A673 (cell line): ENCODE measurements around the gene MTHFR. TPM values are rescaled to one million over a fixed set of nuclear protein-coding genes. Genes with fewer than 3 reads are reported as not detected.

Experiments used
- BruUV-seq: library from RNA; stranded (reverse); fragments of 400-500 nt; replicated peaks from 2 replicates; lab custom pipeline; 2021; lab: Mats Ljungman, UMichigan
- CTCF ChIA-PET: fragments of 300-600 bp; sonication (Branson Sonifier 250); formaldehyde crosslinking; loops from one replicate; lab custom pipeline; 2022; ENCODE audit warnings: antibody characterized with exemption; lab: Charles Lee
- POLR2A ChIA-PET: fragments of 300-600 bp; sonication (Branson Sonifier 250); formaldehyde crosslinking; loops from one replicate; lab custom pipeline; 2022; ENCODE audit warnings: antibody characterized with exemption; ENCODE audit not compliant: low non-redundant PET; lab: Charles Lee
- DNase-seq: peaks from one replicate; pipeline ENCODE4 v3.0.0-alpha.2; 2015; ENCODE audit warnings: low spot score
- H3K27ac ChIP-seq: fragments of 200-600 bp; sonication (generic); 2 replicates; pipeline ENCODE4 v1.5.1; 2016; ENCODE audit warnings: mixed run types, low read depth, mild to moderate bottlenecking, mixed read lengths, antibody characterized with exemption, low read length; ENCODE audit not compliant: poor library complexity, severe bottlenecking
- H3K27me3 ChIP-seq: fragments of 200-600 bp; sonication (generic); replicated peaks from 2 replicates; pipeline ENCODE4 v1.6.1; 2017; ENCODE audit warnings: mixed run types, low read depth, mild to moderate bottlenecking, mixed read lengths, antibody characterized with exemption, low read length; ENCODE audit not compliant: insufficient read depth, poor library complexity
- H3K36me3 ChIP-seq: fragments of 200-600 bp; sonication (generic); 2 replicates; pipeline ENCODE4 v1.6.1; 2016; ENCODE audit warnings: mixed run types, mild to moderate bottlenecking, mixed read lengths, antibody characterized with exemption, low read length; ENCODE audit not compliant: insufficient read depth, poor library complexity, severe bottlenecking
- H3K4me1 ChIP-seq: fragments of 200-600 bp; sonication (generic); 2 replicates; pipeline ENCODE4 v1.6.1; 2017; ENCODE audit warnings: mixed run types, mild to moderate bottlenecking, mixed read lengths, antibody characterized with exemption, low read length; ENCODE audit not compliant: insufficient read depth, poor library complexity, severe bottlenecking
- H3K4me3 ChIP-seq: fragments of 200-600 bp; sonication (generic); 2 replicates; pipeline ENCODE4 v1.5.1; 2016; ENCODE audit warnings: low read depth, mixed run types, mild to moderate bottlenecking, mixed read lengths, low read length; ENCODE audit not compliant: poor library complexity, severe bottlenecking
- H3K9me3 ChIP-seq: fragments of 200-600 bp; sonication (generic); 2 replicates; pipeline ENCODE4 v1.6.1; 2016; ENCODE audit warnings: mixed run types, low read depth, mild to moderate bottlenecking, mixed read lengths, antibody characterized with exemption, low read length; ENCODE audit not compliant: poor library complexity, severe bottlenecking
- EZH2 ChIP-seq: fragments of 200-600 bp; sonication (generic); IDR thresholded peaks from 2 replicates; pipeline ENCODE4 v1.6.1; 2017; ENCODE audit warnings: borderline replicate concordance, low read depth, mild to moderate bottlenecking, mixed read lengths, antibody characterized with exemption, low read length; ENCODE audit not compliant: poor library complexity, severe bottlenecking
- intact Hi-C: fragments of 100-400 bp; cut with micrococcal nuclease; formaldehyde crosslinking; loops from one replicate; pipeline ENCODE4 v1.10.0; 2022; ENCODE audit not compliant: unreplicated experiment
- total RNA-seq: library from RNA; stranded (reverse); gene quantifications from 2 replicates; pipeline ENCODE4 v1.2.3, GENCODE V29; 2021
- TF ChIP-seq, protein P1 (sequence below): fragments of 300-800, 200-600 bp; sonication (generic); conservative IDR thresholded peaks from 2 replicates; pipeline ENCODE4 v1.5.1; 2017; ENCODE audit warnings: low read depth, mild to moderate bottlenecking, antibody characterized with exemption, low read length, moderate library complexity, mixed read lengths

Gene MTHFR
- total RNA-seq, 1 experiment from 2014 or later = 23.3 TPM

DNA sequence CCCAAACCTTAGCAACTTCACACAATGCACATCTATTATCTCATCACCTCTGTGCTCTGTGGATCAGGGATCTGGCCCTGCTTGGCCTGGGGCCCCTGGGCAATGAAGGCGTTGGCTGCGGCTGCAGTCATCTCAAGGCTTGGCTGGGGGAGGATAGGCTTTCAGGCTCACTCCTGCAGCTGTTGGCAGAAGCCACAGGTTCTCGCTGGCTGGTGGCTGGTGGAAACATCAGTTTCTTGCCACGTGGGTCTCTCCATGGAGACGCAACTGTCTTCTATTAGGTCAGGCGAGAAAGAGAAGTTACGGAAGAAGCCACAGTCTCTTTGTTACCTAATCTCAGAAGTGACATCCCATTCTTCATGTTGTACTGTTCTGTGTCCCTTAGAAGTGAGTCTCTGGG is 45.4 kb upstream of the MTHFR start:
- no peaks in the 10 kb centered on the region for H3K36me3 ChIP-seq
- no peak overlapping the region for H3K4me3 ChIP-seq
- H3K27me3 ChIP-seq = no peaks in the 10 kb centered on the region
- DNase-seq = no peak
- intact Hi-C loops = no loop called here
- H3K27ac ChIP-seq = no peak overlapping the region
- ChIA-PET POLR2A (no interaction called here), CTCF (no interaction called here)
- no peaks in the 10 kb centered on the region for H3K4me1 ChIP-seq
- BruUV-seq = no TSS peak
- TF ChIP-seq, protein P1, sequence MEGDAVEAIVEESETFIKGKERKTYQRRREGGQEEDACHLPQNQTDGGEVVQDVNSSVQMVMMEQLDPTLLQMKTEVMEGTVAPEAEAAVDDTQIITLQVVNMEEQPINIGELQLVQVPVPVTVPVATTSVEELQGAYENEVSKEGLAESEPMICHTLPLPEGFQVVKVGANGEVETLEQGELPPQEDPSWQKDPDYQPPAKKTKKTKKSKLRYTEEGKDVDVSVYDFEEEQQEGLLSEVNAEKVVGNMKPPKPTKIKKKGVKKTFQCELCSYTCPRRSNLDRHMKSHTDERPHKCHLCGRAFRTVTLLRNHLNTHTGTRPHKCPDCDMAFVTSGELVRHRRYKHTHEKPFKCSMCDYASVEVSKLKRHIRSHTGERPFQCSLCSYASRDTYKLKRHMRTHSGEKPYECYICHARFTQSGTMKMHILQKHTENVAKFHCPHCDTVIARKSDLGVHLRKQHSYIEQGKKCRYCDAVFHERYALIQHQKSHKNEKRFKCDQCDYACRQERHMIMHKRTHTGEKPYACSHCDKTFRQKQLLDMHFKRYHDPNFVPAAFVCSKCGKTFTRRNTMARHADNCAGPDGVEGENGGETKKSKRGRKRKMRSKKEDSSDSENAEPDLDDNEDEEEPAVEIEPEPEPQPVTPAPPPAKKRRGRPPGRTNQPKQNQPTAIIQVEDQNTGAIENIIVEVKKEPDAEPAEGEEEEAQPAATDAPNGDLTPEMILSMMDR = no peak
- no peak for TF ChIP-seq EZH2
- no peaks in the 10 kb centered on the region for H3K9me3 ChIP-seq

DNA sequence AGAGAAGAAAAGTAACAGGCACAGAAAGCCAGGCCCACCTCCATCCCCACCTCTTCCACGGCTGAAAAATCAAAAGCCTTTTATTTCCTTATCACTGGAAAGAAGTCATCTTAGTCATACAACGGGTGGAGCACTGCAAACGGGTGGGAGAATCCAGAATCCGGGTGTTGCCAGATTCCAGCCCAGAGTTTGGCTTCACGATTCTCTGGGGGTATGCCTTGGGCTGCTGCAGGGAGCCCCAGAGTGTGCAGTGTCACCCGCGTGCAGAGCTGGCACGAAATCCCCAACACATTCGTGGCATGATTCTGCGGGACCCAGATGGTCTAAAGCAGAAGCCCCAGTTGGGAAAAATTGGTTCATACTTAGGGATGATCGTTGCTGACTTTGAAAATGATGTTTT is 44.4 kb upstream of the MTHFR start:
- H3K27ac ChIP-seq = no peak overlapping the region
- no peaks in the 10 kb centered on the region for H3K4me1 ChIP-seq
- no peak overlapping the region for H3K4me3 ChIP-seq
- no peak for DNase-seq
- no TSS peak for BruUV-seq
- H3K36me3 ChIP-seq = peaks cover 8% of the 10 kb centered on the region
- H3K9me3 ChIP-seq = no peaks in the 10 kb centered on the region
- H3K27me3 ChIP-seq = no peaks in the 10 kb centered on the region
- CTCF ChIA-PET = interaction anchor here (0.9 kb wide), 1 partner anchor 12 kb away, joined by 3 read pairs; no protein-coding TSS in a partner anchor
- no peak for TF ChIP-seq EZH2
- TF ChIP-seq, protein P1 = no peak
- intact Hi-C loops = no loop called here
- POLR2A ChIA-PET = no interaction called here

- no peak for TF ChIP-seq EZH2
- TF ChIP-seq, protein P1 = no peak
- DNase-seq = no peak
- Histone ChIP-seq H3K9me3 (no peaks in the 10 kb centered on the region), H3K4me3 (no peak overlapping the region), H3K27ac (no peak overlapping the region), H3K27me3 (no peaks in the 10 kb centered on the region), H3K36me3 (peaks cover 23% of the 10 kb centered on the region), H3K4me1 (no peaks in the 10 kb centered on the region)
- intact Hi-C loops = no loop called here
- CTCF ChIA-PET = no interaction called here
- POLR2A ChIA-PET = no interaction called here
- no TSS peak for BruUV-seq
Observed at GRCh38 chr1:11848373-11848700, 42.6 kb upstream of the MTHFR start.
